OCI-LY1 (cell line): ENCODE measurements around the gene WBP1L.

ENCODE experiments used
- CTCF ChIP-seq: fragments of 200-600 bp; sonication (generic), shearing (Covaris generic); IDR thresholded peaks from 2 replicates; pipeline ENCODE4 v1.5.1; 2017; ENCODE audit warnings: mild to moderate bottlenecking, antibody characterized with exemption, low read length, moderate library complexity, mixed read lengths
- EZH2 ChIP-seq: fragments of 200-600 bp; sonication (generic), shearing (Covaris generic); IDR thresholded peaks from 2 replicates; pipeline ENCODE4 v1.8.0; 2017; ENCODE audit warnings: borderline replicate concordance, mixed run types, mild to moderate bottlenecking, antibody characterized with exemption, low read length, moderate library complexity, mixed read lengths

- TF ChIP-seq CTCF: no peak
- TF ChIP-seq EZH2: no peak
Measured at GRCh38 chr10:102713539-102713813, 30.3 kb upstream of the WBP1L start.
